Stimulated activated CD8-positive, alpha-beta memory T cell treated with anti-CD3 and anti-CD28 coated beads, Interleukin-15, amount 100 ng/mL, for 24 hours (primary cell): ENCODE measurements around the gene ODAPH.

Experiments used
- DNase-seq: peaks from one replicate; pipeline ENCODE4 v3.0.0-alpha.2; 2020; ENCODE audit warnings: low read depth

Gene ODAPH

GRCh38 chr4:75544870-75545269 is 11.0 kb upstream of the ODAPH start:
- DNase-seq = no peak

GRCh38 chr4:75545526-75545925 is 10.3 kb upstream of the ODAPH start:
- DNase-seq = no peak

GRCh38 chr4:75547647-75548387 is 8.0 kb upstream of the ODAPH start:
- no peak for DNase-seq

- no peak for DNase-seq
Observed at GRCh38 chr4:75549019-75549418, 6.8 kb upstream of the ODAPH start.

- no peak for DNase-seq
Observed at GRCh38 chr4:75552452-75552851, 3.4 kb upstream of the ODAPH start.

GRCh38 chr4:75557696-75558095 is 1.8 kb downstream of the ODAPH start:
- no peak for DNase-seq

- no peak for DNase-seq
Observed at GRCh38 chr4:75561789-75562188, 5.9 kb downstream of the ODAPH start.

GRCh38 chr4:75564023-75564422 is 8.2 kb downstream of the ODAPH start:
- no peak for DNase-seq

GRCh38 chr4:75565481-75565880 is 9.6 kb downstream of the ODAPH start:
- DNase-seq = no peak

GRCh38 chr4:75566911-75567310 is 11.0 kb downstream of the ODAPH start:
- no peak for DNase-seq

GRCh38 chr4:75567725-75568124 is 11.9 kb downstream of the ODAPH start:
- DNase-seq = no peak

GRCh38 chr4:75584067-75584466 is 28.2 kb downstream of the ODAPH start:
- no peak for DNase-seq

GRCh38 chr4:75593393-75593792 is 37.5 kb downstream of the ODAPH start:
- no peak for DNase-seq

- no peak for DNase-seq
Observed at GRCh38 chr4:75596061-75596460, 40.2 kb downstream of the ODAPH start.

GRCh38 chr4:75598390-75598789 is 42.5 kb downstream of the ODAPH start:
- no peak for DNase-seq

- no peak for DNase-seq
Observed at GRCh38 chr4:75599647-75600046, 43.8 kb downstream of the ODAPH start.

- no peak for DNase-seq
Observed at GRCh38 chr4:75605928-75606327, 50.1 kb downstream of the ODAPH start.

- DNase-seq = no peak
Observed at GRCh38 chr4:75612306-75612705, 56.4 kb downstream of the ODAPH start.
